Effector memory CD8-positive, alpha-beta T cell (primary cell): ENCODE data around the gene CDYL.

Experiments used
- ATAC-seq: fragments of 150-1000 bp; cut with Tn5 transposase; replicated peaks from 2 replicates; pipeline ENCODE4 v1.10.0; 2021; ENCODE audit warnings: mild to moderate bottlenecking, moderate library complexity
- DNase-seq, 3 experiments: peaks; one replicate each; pipeline ENCODE4 v3.0.0; 2021
- H3K27ac Mint-ChIP-seq, 2 donors: one replicate each; pipeline ENCODE4 v1.8.0; 2022; ENCODE audit warnings: mild to moderate bottlenecking in 2 of 2, mixed read lengths in 2 of 2, moderate library complexity in 2 of 2
- H3K27me3 Mint-ChIP-seq, 2 donors: one replicate each; pipeline ENCODE4 v1.8.0; 2022; ENCODE audit warnings: mixed read lengths in 2 of 2
- H3K36me3 Mint-ChIP-seq: one replicate; pipeline ENCODE4 v1.8.0; 2022; ENCODE audit warnings: mild to moderate bottlenecking, moderate library complexity, mixed read lengths; ENCODE audit not compliant: insufficient read depth
- H3K4me1 Mint-ChIP-seq, 2 donors: one replicate each; pipeline ENCODE4 v1.8.0; 2022; ENCODE audit warnings: low read depth in 2 of 2, mixed read lengths in 2 of 2
- H3K4me3 Mint-ChIP-seq, 2 donors: one replicate each; pipeline ENCODE4 v1.8.0; 2022; ENCODE audit warnings: mild to moderate bottlenecking in 2 of 2, mixed read lengths in 2 of 2, moderate library complexity in 2 of 2
- H3K9me3 Mint-ChIP-seq, 2 donors: one replicate each; pipeline ENCODE4 v1.8.0; 2022; ENCODE audit warnings: mixed read lengths in 2 of 2

Gene CDYL

GRCh38 chr6:4801491-4802110 is 25.4 kb downstream of the CDYL start:
- Mint-ChIP-seq H3K9me3 (no peaks in the 10 kb centered on the region), H3K4me3 (peak overlapping the region; percentile 4 to 39), H3K27me3 (no peaks in the 10 kb centered on the region), H3K4me1 (peaks cover 57 to 85% of the 10 kb centered on the region in 2 donors), H3K27ac (peak overlapping the region; percentile 41 to 62), H3K36me3 (no peaks in the 10 kb centered on the region)
- DNase-seq, result peak in 1 of 3 experiments; percentile 10
- ATAC-seq, result peak; percentile 84

DNA sequence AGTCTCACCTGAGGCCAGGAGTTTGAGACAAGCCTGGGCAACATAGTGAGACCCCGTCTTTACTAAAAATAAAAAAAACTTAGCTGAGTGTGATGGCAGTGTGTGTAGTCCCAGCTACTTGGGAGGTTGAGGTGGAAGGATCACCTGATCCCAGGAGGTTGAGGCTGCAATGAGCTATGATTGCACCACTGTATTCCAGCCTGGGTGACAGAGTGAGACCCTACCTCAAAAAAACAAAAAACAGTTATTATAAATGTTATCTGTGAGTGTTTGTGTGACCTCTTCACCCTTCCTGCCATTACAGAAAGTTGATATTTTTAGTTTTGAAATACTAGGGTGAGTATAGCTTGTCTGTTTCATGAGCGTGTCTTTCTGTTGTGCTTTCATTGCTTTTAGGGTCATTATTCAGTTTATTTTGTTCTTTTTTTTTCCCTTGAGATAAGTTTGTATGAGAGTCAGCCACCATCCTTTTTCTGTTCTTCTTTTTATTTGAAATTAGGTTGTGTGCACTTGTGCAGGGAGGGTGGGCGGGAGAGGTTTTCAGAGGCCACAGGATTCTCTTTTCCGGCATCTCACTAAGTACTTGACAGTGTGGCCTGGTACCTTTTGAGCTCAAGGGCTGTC is 26.2 kb downstream of the CDYL start:
- H3K27me3 Mint-ChIP-seq, result no peaks in the 10 kb centered on the region

GRCh38 chr6:4803343-4803744 is 27.1 kb downstream of the CDYL start:
- ATAC-seq (no peak), DNase-seq (no peak)
- Mint-ChIP-seq H3K27ac (peak overlapping the region in 1 of 2 donors; percentile 78), H3K4me1 (peaks cover 53 to 82% of the 10 kb centered on the region in 2 donors), H3K9me3 (no peaks in the 10 kb centered on the region), H3K4me3 (peak overlapping the region in 1 of 2 donors; percentile 46), H3K27me3 (no peaks in the 10 kb centered on the region), H3K36me3 (no peaks in the 10 kb centered on the region)

More for the DNA sequence above, 26.2 kb downstream of the CDYL start:
- no peak for DNase-seq
- ATAC-seq, result no peak
- peak overlapping the region; percentile 41 to 62 for H3K27ac Mint-ChIP-seq
- peak overlapping the region in 1 of 2 donors; percentile 28 for H3K4me3 Mint-ChIP-seq
- no peaks in the 10 kb centered on the region for H3K9me3 Mint-ChIP-seq
- peaks cover 59 to 86% of the 10 kb centered on the region in 2 donors for H3K4me1 Mint-ChIP-seq
- no peaks in the 10 kb centered on the region for H3K36me3 Mint-ChIP-seq

DNA sequence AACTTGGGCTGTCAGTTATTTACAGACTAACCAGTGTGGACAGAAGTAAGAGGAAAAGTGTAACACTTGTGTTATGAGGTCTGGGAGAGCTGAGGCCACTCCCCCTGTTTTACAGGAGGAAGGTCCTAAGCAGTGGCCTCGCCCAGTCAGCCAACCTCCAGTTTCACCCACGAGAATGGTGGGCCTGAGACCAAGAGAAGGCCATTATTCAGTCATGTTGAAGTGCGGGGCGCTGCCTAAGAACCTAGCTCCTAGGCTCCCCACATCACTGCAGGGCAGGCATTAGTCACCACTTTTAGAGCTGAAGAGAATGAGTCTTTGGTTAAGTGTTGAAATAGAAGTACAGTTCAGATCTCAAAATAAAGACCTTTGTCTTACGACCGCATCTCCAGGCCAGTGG is 27.9 kb downstream of the CDYL start:
- Mint-ChIP-seq H3K36me3 (no peaks in the 10 kb centered on the region), H3K27ac (peak overlapping the region; percentile 72 to 87), H3K27me3 (no peaks in the 10 kb centered on the region), H3K4me3 (no peak overlapping the region), H3K4me1 (peaks cover 56 to 82% of the 10 kb centered on the region in 2 donors), H3K9me3 (no peaks in the 10 kb centered on the region)
- ATAC-seq, result no peak
- DNase-seq, result no peak

DNA sequence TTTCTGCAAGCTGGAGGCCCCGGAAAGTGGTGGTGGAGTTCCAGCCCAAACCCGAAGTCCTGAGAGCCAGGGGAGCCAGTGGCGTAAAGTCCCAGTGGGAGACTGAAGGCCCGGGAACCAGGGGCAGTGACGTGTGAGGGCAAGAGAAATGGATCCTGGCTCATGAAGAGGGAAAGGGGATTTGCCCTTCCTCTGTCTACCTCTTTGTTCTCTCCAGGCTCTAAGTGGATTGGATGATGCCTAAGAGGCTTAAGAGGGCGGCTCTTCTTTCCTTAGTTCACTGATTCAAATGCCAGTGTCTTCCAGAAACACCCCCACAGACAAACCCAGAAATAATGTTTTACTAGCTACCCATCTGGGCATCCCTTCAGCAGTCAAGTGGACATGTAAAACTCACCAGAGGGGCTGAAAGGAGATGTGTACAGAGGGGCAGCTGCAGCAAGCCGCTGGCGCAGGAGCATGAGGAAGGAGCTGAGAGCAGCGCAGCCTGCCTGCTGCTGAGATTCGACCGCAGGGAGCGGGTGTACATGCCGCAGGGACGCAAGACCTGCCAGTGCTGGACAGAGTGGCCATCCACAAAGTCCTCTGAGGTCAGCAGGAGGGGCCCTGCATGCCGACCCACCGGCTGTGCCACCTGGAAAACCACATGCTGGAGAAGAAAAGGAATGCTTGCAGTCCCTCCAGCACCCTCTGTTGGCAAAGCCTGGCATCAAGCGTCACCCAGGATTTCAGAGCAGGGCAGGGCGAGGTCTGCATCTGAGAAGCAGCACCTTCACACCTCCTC is 29.5 kb downstream of the CDYL start:
- Mint-ChIP-seq H3K27ac (peak overlapping the region in 1 of 2 donors; percentile 22), H3K4me1 (peaks cover 65 to 87% of the 10 kb centered on the region in 2 donors), H3K27me3 (no peaks in the 10 kb centered on the region), H3K36me3 (no peaks in the 10 kb centered on the region), H3K4me3 (no peak overlapping the region), H3K9me3 (no peaks in the 10 kb centered on the region)
- DNase-seq (peak in 2 of 3 experiments; percentile 6 to 15), ATAC-seq (peak; percentile 35)

GRCh38 chr6:4806337-4806725 is 30.1 kb downstream of the CDYL start:
- Mint-ChIP-seq H3K36me3 (no peaks in the 10 kb centered on the region), H3K4me3 (no peak overlapping the region), H3K27me3 (no peaks in the 10 kb centered on the region), H3K27ac (peak overlapping the region in 1 of 2 donors; percentile 33), H3K4me1 (peaks cover 62 to 84% of the 10 kb centered on the region in 2 donors), H3K9me3 (no peaks in the 10 kb centered on the region)
- DNase-seq (no peak), ATAC-seq (no peak)

DNA sequence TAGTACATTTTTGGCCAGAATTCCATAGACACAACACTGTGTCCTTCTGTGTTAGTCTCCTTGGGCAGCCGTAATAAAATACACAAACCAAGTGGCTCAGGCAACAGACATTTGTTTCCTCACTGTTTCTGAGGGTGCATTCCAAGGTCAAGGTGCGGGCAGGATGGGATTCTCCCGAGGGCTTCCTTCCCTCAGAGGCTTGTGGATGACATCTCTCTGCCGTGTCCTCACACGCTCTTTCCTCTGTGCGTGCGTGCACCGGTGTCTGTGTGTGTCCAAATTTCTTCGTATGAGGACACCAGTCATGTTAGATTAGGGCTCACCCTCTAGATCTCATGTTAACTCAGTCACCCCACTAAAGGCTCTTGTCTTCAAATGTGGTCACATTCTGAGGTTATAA is 30.6 kb downstream of the CDYL start:
- no peak for DNase-seq

DNA sequence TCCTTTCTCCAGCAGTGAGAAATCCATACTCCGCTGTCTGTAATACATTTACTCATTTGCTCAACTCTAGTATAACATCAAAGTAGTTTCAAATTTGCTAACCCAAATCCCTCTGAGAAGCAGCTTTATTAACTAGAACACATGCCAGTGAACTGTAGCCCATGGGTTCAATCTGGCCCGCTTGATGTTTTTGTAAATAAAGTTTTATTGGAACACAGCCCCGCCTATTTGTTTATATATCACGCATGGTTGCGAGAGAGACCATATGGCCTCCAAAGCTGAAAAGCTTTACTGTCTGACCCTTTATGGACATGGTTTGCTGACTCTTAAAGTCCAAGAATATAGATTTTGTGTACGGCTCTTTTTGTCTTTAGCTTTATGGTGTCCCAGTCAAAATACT is 32.2 kb downstream of the CDYL start:
- peaks cover 59 to 82% of the 10 kb centered on the region in 2 donors for H3K4me1 Mint-ChIP-seq
- H3K9me3 Mint-ChIP-seq, result no peaks in the 10 kb centered on the region
- DNase-seq (no peak), ATAC-seq (no peak)
- no peaks in the 10 kb centered on the region for H3K36me3 Mint-ChIP-seq
- no peak overlapping the region for H3K4me3 Mint-ChIP-seq
- H3K27me3 Mint-ChIP-seq, result no peaks in the 10 kb centered on the region
- H3K27ac Mint-ChIP-seq, result peak overlapping the region in 1 of 2 donors; percentile 14

More for the DNA sequence above, 30.6 kb downstream of the CDYL start:
- ATAC-seq, result no peak
- H3K9me3 Mint-ChIP-seq, result no peaks in the 10 kb centered on the region
- peaks cover 59 to 82% of the 10 kb centered on the region in 2 donors for H3K4me1 Mint-ChIP-seq
- H3K4me3 Mint-ChIP-seq, result no peak overlapping the region
- no peaks in the 10 kb centered on the region for H3K36me3 Mint-ChIP-seq
- no peaks in the 10 kb centered on the region for H3K27me3 Mint-ChIP-seq
- H3K27ac Mint-ChIP-seq, result peak overlapping the region in 1 of 2 donors; percentile 33

DNA sequence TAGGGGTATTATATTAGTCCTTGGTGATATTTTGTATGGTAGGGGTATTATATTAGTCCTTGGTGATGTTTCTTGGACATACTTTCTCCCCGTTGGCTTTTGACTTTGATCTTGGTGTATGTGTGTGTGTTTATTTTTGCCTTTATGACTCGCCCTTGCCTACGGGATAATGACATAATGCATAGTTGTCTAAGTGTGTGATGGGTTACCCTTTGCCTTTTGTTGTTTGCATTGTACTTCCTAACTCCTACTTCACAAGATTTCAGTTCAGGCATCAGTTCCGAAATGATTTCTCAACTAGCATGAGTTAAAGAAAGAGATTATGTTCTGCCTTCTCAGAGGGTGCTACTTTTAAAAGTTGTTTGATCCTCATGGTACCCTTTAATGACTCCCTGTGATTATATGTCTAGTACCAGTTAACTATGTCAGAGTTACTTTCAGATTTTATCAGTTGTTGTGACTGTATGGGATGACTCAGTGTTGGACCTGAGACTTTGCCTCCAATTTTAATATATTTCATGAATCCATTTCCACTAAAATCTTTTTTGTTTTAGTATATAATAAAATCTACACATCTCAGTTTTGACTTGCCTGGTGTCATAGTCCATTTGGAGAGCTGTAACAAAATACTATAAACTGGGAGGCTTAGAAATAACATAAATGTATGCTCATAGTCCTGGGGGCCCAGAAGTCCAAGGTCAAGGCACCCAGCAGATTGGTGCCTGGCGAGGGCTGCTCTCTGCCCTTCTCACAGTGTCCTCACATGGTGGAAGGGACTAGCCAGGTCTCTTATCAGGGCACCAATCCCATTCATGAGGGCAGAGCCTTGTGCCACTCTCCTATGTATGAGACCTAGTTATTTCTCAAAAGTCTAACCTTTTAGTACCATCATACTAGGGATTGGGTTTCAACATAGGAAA is 34.1 kb downstream of the CDYL start:
- DNase-seq (no peak), ATAC-seq (no peak)
- Mint-ChIP-seq H3K27me3 (no peaks in the 10 kb centered on the region), H3K36me3 (no peaks in the 10 kb centered on the region), H3K4me3 (peak overlapping the region in 1 of 2 donors; percentile 19), H3K4me1 (peaks cover 54 to 78% of the 10 kb centered on the region in 2 donors), H3K27ac (peak overlapping the region in 1 of 2 donors; percentile 20), H3K9me3 (no peaks in the 10 kb centered on the region)

- Mint-ChIP-seq H3K27me3 (no peaks in the 10 kb centered on the region), H3K27ac (peak overlapping the region in 1 of 2 donors; percentile 17), H3K4me1 (peaks cover 43 to 70% of the 10 kb centered on the region in 2 donors), H3K4me3 (peak overlapping the region; percentile 5 to 23), H3K9me3 (no peaks in the 10 kb centered on the region), H3K36me3 (peaks cover 6% of the 10 kb centered on the region)
- ATAC-seq (no peak), DNase-seq (no peak)
These were observed 35.9 kb downstream of the CDYL start for GRCh38 chr6:4812068-4812467.

GRCh38 chr6:4813055-4813454 is 36.9 kb downstream of the CDYL start:
- Mint-ChIP-seq H3K27me3 (no peaks in the 10 kb centered on the region), H3K36me3 (peaks cover 6% of the 10 kb centered on the region), H3K9me3 (no peaks in the 10 kb centered on the region), H3K4me3 (no peak overlapping the region), H3K4me1 (peaks cover 43 to 74% of the 10 kb centered on the region in 2 donors), H3K27ac (no peak overlapping the region)
- no peak for DNase-seq
- no peak for ATAC-seq

- no peak for ATAC-seq
- Mint-ChIP-seq H3K9me3 (no peaks in the 10 kb centered on the region), H3K36me3 (peaks cover 10% of the 10 kb centered on the region), H3K27me3 (no peaks in the 10 kb centered on the region), H3K4me1 (peaks cover 45 to 74% of the 10 kb centered on the region in 2 donors), H3K27ac (peak overlapping the region in 1 of 2 donors; percentile 41), H3K4me3 (peak overlapping the region in 1 of 2 donors; percentile 48)
- no peak for DNase-seq
These were observed 38.0 kb downstream of the CDYL start for GRCh38 chr6:4814212-4814611.

- Mint-ChIP-seq H3K4me3 (peak overlapping the region in 1 of 2 donors; percentile 48), H3K4me1 (peaks cover 50 to 78% of the 10 kb centered on the region in 2 donors)
- ATAC-seq, result no peak
These were observed 38.8 kb downstream of the CDYL start for GRCh38 chr6:4814987-4815386.

More at GRCh38 chr6:4814987-4815386, 38.8 kb downstream of the CDYL start:
- Mint-ChIP-seq H3K36me3 (peaks cover 10% of the 10 kb centered on the region), H3K27me3 (no peaks in the 10 kb centered on the region), H3K27ac (peak overlapping the region in 1 of 2 donors; percentile 41), H3K9me3 (no peaks in the 10 kb centered on the region)
- no peak for DNase-seq
